Esophagus muscularis mucosa (tissue), 4 donors: ENCODE measurements around the gene NFATC1. TPM values are rescaled to one million over a fixed set of nuclear protein-coding genes. Genes with fewer than 3 reads are reported as not detected.

Experiments used
- DNase-seq: peaks from one replicate; pipeline ENCODE4 v3.0.0-alpha.2; 2017; ENCODE audit errors: extremely low spot score
- H3K27ac ChIP-seq, 4 donors: fragments of 200-600 bp; sonication (generic); replicated peaks in 1 of 4; 1 replicate in 3 of 4; 2 replicates in 1 of 4; pipeline ENCODE4 v1.5.1; 2016 to 2019; ENCODE audit warnings: mild to moderate bottlenecking in 1 of 4
- H3K27me3 ChIP-seq, 4 donors: fragments of 200-600 bp; sonication (generic); one replicate each; pipeline versions ENCODE4 v1.5.1 to v1.6.0; 2016 to 2019
- H3K36me3 ChIP-seq, 4 donors: fragments of 200-600 bp; sonication (generic); one replicate each; pipeline ENCODE4 v1.5.1; 2016 to 2019
- H3K4me1 ChIP-seq, 4 donors: fragments of 200-600 bp; sonication (generic); one replicate each; pipeline ENCODE4 v1.5.1; 2016 to 2019
- H3K4me3 ChIP-seq, 4 donors: fragments of 200-600 bp; sonication (generic); 1 replicate in 2 of 4; 2 replicates in 2 of 4; pipeline ENCODE4 v1.5.1; 2016 to 2019; ENCODE audit warnings: mild to moderate bottlenecking in 4 of 4, moderate library complexity in 1 of 4
- H3K9me3 ChIP-seq, 4 donors: fragments of 200-600 bp; sonication (generic); 1 replicate in 3 of 4; 2 replicates in 1 of 4; pipeline ENCODE4 v1.5.1; 2016 to 2019
- EP300 ChIP-seq: sonication (generic); formaldehyde crosslinking; IDR thresholded peaks from one replicate; pipeline ENCODE4 v1.6.1; 2017; ENCODE audit warnings: antibody characterized with exemption
- POLR2A ChIP-seq: fragments of 450-650 bp; IDR thresholded peaks from one replicate; pipeline ENCODE4 v1.6.1; 2017; ENCODE audit warnings: antibody characterized with exemption, moderate library complexity, mild to moderate bottlenecking, low read depth
- POLR2AphosphoS5 ChIP-seq, 2 donors: sonication (generic); formaldehyde crosslinking; IDR thresholded peaks; one replicate each; pipeline ENCODE4 v1.6.1; 2017; ENCODE audit warnings: antibody characterized with exemption in 2 of 2
- WGBS: methylation state at CpG from one replicate; pipeline ENCODE4 v1.1.5; 2018; 5-methylcytosine and 5-hydroxymethylcytosine counted together
- intact Hi-C: fragments of 100-400 bp; cut with DNase I; formaldehyde crosslinking; loops from one replicate; pipeline ENCODE4 v1.15.1; 2023
- total RNA-seq, 4 donors: library from RNA; depleted of rRNA; stranded (reverse); fragments of >200 nt; gene quantifications; one replicate each; pipeline versions ENCODE4 v1.1.0 to v1.2.1, GENCODE V29; 2016
- TF ChIP-seq, protein P1 (sequence below), 3 experiments: fragments of 200-600 bp in 2 of 3; fragments of 450-650 bp in 1 of 3; sonication (generic) in 2 of 3; IDR thresholded peaks; one replicate each; pipeline ENCODE4 v1.5.1; 2017 to 2019; ENCODE audit warnings: antibody characterized with exemption in 3 of 3, mild to moderate bottlenecking in 2 of 3, moderate library complexity in 1 of 3

The NFATC1 gene
- total RNA-seq, 4 donors from 2014 or later: 15.0 to 22.0 (median 17.8) TPM

DNA sequence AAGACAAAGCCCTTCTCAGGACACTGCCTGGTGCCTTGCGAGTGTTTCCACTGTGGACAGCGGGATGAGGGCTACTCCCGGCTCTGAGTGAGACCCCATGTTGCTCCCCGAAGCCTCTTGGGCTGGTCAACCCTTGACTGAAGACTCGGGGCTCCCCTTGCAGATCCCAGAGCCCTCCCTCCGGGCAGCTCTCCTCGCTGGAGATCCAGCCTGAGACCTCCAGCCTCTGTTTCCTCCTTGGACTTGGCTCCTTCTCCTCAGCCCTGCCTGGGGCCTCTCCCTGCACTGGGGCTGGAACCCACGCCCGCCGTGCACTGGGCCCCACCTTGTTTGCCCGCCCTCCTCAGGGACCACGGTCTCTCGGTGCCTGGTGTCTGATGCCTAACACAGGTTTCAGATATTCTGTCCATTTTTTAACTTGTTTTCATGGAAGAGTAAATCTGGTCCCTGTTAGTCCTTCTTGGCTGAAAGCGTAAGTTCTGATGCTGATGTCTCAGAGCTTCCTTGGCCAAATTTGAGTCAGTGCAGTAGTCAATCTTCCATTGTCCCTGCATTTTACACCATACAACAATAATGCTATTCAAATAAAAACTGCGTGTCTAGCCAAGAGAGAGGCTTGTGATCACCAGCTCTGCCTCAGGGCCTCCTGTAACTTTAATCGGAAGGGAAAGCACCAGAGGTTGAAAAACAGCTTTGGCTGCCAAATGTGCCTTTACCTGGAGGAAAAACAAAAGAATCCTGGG is 144.6 kb downstream of the NFATC1 start:
- no peak for DNase-seq
- H3K27ac ChIP-seq: no peak overlapping the region
- 83% methylated on average over 16 of the region's 16 CpGs for WGBS
- H3K4me3 ChIP-seq: no peak overlapping the region
- H3K9me3 ChIP-seq: peaks cover 0 to 6% (median 0%) of the 10 kb centered on the region in 4 donors
- no peaks in the 10 kb centered on the region for H3K36me3 ChIP-seq
- H3K27me3 ChIP-seq: peaks cover 0 to 3% (median 0%) of the 10 kb centered on the region in 4 donors
- intact Hi-C loops: no loop called here
- TF ChIP-seq POLR2AphosphoS5 (IDR thresholded peaks at IDR 0.05) (no peak), EP300 (no peak), POLR2A (no peak)
- TF ChIP-seq, protein P1, sequence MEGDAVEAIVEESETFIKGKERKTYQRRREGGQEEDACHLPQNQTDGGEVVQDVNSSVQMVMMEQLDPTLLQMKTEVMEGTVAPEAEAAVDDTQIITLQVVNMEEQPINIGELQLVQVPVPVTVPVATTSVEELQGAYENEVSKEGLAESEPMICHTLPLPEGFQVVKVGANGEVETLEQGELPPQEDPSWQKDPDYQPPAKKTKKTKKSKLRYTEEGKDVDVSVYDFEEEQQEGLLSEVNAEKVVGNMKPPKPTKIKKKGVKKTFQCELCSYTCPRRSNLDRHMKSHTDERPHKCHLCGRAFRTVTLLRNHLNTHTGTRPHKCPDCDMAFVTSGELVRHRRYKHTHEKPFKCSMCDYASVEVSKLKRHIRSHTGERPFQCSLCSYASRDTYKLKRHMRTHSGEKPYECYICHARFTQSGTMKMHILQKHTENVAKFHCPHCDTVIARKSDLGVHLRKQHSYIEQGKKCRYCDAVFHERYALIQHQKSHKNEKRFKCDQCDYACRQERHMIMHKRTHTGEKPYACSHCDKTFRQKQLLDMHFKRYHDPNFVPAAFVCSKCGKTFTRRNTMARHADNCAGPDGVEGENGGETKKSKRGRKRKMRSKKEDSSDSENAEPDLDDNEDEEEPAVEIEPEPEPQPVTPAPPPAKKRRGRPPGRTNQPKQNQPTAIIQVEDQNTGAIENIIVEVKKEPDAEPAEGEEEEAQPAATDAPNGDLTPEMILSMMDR (IDR thresholded peaks at IDR 0.05): no peak
- H3K4me1 ChIP-seq: no peaks in the 10 kb centered on the region

DNA sequence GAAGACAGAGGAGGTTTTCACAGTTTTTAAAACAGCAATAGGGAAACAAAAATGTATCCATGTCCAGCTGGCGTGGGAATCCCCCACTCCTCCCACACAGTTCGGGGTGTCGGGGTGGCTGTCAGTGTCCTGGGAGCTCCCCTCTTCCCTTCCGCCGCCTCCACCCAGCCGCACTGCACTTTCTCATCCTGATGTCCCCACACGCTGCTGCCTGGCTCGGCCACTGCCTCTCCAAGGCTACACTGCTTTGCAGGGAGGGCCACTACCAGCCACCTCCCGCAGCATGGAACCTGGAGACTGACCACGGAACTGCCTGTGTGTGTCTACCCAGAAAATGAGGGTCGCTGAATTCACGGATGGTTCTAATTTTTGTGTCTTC is 145.2 kb downstream of the NFATC1 start:
- H3K27me3 ChIP-seq: peaks cover 0 to 4% (median 0%) of the 10 kb centered on the region in 4 donors
- no peaks in the 10 kb centered on the region for H3K36me3 ChIP-seq
- TF ChIP-seq EP300: no peak
- no peak for TF ChIP-seq POLR2AphosphoS5 (IDR thresholded peaks at IDR 0.05)
- TF ChIP-seq, protein P1 (IDR thresholded peaks at IDR 0.05): no peak
- TF ChIP-seq POLR2A: no peak
- no peak overlapping the region for H3K27ac ChIP-seq
- intact Hi-C loops: no loop called here
- H3K4me1 ChIP-seq: no peaks in the 10 kb centered on the region
- peaks cover 0 to 6% (median 0%) of the 10 kb centered on the region in 4 donors for H3K9me3 ChIP-seq
- H3K4me3 ChIP-seq: no peak overlapping the region
- WGBS: 89% methylated on average over 12 of the region's 12 CpGs
- no peak for DNase-seq

DNA sequence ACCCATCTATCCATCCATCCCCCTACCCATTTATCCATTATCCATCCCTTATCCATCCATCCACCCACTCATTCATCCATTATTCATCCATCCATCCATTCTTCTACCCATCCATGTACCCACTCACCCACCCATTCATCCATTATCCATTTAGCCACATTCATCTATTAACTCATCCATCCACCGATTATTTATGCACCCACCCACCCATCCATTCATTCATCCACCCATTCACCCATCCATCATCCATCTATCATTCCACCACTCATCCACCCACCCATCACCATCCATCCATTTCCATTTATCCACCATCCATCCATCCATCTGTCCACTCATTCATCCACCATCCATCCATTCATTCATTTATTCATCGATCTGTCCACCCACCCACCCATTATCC is 146.5 kb downstream of the NFATC1 start:
- H3K4me3 ChIP-seq: no peak overlapping the region
- intact Hi-C loops: no loop called here
- peaks cover 0 to 6% (median 0%) of the 10 kb centered on the region in 4 donors for H3K9me3 ChIP-seq
- 94% methylated on average over 2 of the region's 2 CpGs for WGBS
- no peak for DNase-seq
- no peak overlapping the region for H3K27ac ChIP-seq
- H3K36me3 ChIP-seq: no peaks in the 10 kb centered on the region
- TF ChIP-seq POLR2AphosphoS5 (IDR thresholded peaks at IDR 0.05) (no peak), EP300 (no peak), POLR2A (no peak)
- TF ChIP-seq, protein P1 (IDR thresholded peaks at IDR 0.05): no peak
- H3K27me3 ChIP-seq: peaks cover 0 to 4% (median 0%) of the 10 kb centered on the region in 4 donors
- no peaks in the 10 kb centered on the region for H3K4me1 ChIP-seq

DNA sequence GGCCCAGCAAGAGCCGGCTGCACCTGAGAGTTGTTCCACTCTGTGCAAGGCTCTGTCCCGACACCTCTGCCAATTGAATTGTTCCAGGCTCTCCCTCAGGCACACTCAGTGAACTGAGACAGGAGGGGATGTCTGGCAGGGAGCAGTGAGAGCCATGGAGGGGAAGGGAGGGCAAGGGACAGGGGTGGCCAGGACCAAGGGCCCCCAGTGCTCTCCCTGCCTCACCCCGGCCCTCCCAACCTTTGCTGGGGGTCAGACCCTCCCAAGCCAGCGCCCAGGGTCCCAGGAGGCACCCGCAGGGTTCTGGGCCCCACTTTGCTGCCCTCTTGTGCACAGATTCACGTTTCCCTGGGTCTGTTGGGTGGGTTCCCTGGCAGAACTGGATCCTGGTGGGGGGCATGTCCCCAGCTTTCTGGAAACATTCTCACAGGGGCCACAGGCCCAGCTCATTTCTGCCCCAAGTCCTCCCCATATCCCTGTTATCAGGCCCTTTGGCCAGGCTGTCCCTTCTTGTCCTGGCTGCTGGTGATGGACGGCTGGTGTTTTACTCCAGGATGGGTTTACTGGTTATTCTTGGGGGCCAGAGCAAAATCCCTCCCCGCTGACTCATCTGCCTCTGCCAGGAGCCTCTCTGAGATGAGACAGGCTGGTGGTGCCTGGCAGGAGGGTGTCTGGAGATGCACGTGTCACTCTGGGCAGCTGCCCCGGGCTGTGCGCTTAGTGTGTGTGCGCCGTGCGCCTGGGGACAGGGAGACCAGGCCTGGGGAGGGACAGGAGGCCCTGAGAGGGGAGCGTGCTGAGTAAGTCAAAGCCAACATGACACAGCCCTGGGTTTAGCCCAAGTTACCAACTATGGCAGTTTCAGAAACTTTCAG is 147.4 kb downstream of the NFATC1 start:
- Histone ChIP-seq H3K36me3 (no peaks in the 10 kb centered on the region), H3K27me3 (peaks cover 0 to 13% (median 0%) of the 10 kb centered on the region in 4 donors), H3K27ac (no peak overlapping the region), H3K4me3 (no peak overlapping the region), H3K4me1 (no peaks in the 10 kb centered on the region), H3K9me3 (peaks cover 0 to 2% (median 0%) of the 10 kb centered on the region in 4 donors)
- intact Hi-C loops: no loop called here
- WGBS: 99% methylated on average over 10 of the region's 15 CpGs
- no peak for DNase-seq
- TF ChIP-seq POLR2AphosphoS5 (IDR thresholded peaks at IDR 0.05) (no peak), EP300 (no peak), POLR2A (no peak)
- TF ChIP-seq, protein P1 (IDR thresholded peaks at IDR 0.05): no peak
